Common myeloid progenitor, CD34-positive (primary cell): ENCODE data around the gene AFDN.

Source experiments
- CTCF ChIA-PET: fragments of 350-600 bp; sonication (Branson Sonifier 250); formaldehyde crosslinking; loops from one replicate; lab custom pipeline; 2021; ENCODE audit warnings: antibody characterized with exemption; lab: Charles Lee
- POLR2A ChIA-PET: fragments of 350-600 bp; sonication (Branson Sonifier 250); formaldehyde crosslinking; loops from one replicate; lab custom pipeline; 2021; ENCODE audit warnings: antibody characterized with exemption; lab: Charles Lee
- DNase-seq, 3 donors: peaks; one replicate each; pipeline versions ENCODE4 v3.0.0 to v3.0.0-alpha.2; 2013
- H3K27ac ChIP-seq, 2 experiments: 1 replicate in 1 of 2; 2 replicates in 1 of 2; pipeline ENCODE4 v1.7.0; 2013; ENCODE audit warnings: inconsistent platforms in 2 of 2, low read length in 2 of 2, mild to moderate bottlenecking in 2 of 2, low read depth in 1 of 2, moderate library complexity in 1 of 2; ENCODE audit not compliant: severe bottlenecking in 2 of 2, insufficient read depth in 1 of 2, poor library complexity in 1 of 2
- H3K27me3 ChIP-seq, 5 experiments: replicated peaks in 2 of 5; 1 replicate in 3 of 5; 2 replicates in 2 of 5; pipeline versions ENCODE4 v1.6.1 to v1.7.0; 2013; ENCODE audit warnings: low read length in 4 of 5, mild to moderate bottlenecking in 2 of 5, moderate library complexity in 2 of 5, inconsistent platforms in 1 of 5; ENCODE audit not compliant: insufficient read depth in 5 of 5, control insufficient read depth in 4 of 5
- H3K36me3 ChIP-seq, 4 experiments: 1 replicate in 2 of 4; 2 replicates in 2 of 4; pipeline versions ENCODE4 v1.6.1 to v1.7.0; 2013; ENCODE audit warnings: low read length in 3 of 4, control low read depth in 1 of 4, mild to moderate bottlenecking in 1 of 4; ENCODE audit not compliant: control insufficient read depth in 4 of 4, insufficient read depth in 4 of 4
- H3K4me1 ChIP-seq, 4 experiments: 1 replicate in 3 of 4; 2 replicates in 1 of 4; pipeline versions ENCODE4 v1.6.1 to v1.7.1; 2013; ENCODE audit warnings: low read length in 3 of 4, mild to moderate bottlenecking in 3 of 4, control low read depth in 1 of 4, inconsistent platforms in 1 of 4, moderate library complexity in 1 of 4; ENCODE audit not compliant: control insufficient read depth in 4 of 4, insufficient read depth in 4 of 4; ENCODE audit errors: control extremely low read depth in 1 of 4
- H3K4me3 ChIP-seq, 7 experiments: 1 replicate in 4 of 7; 2 replicates in 3 of 7; pipeline versions ENCODE4 v1.5.1 to v1.7.0; 2013; ENCODE audit warnings: mild to moderate bottlenecking in 7 of 7, low read length in 6 of 7, moderate library complexity in 6 of 7, inconsistent platforms in 2 of 7, low read depth in 2 of 7, control low read depth in 1 of 7; ENCODE audit not compliant: insufficient read depth in 4 of 7, control insufficient read depth in 1 of 7; ENCODE audit errors: extremely low read depth in 1 of 7
- H3K9me3 ChIP-seq, 5 experiments: 1 replicate in 4 of 5; 2 replicates in 1 of 5; pipeline versions ENCODE4 v1.6.1 to v1.7.1; 2013; ENCODE audit warnings: low read length in 4 of 5, mild to moderate bottlenecking in 2 of 5, inconsistent platforms in 1 of 5, low read depth in 1 of 5, moderate library complexity in 1 of 5; ENCODE audit not compliant: control insufficient read depth in 4 of 5, insufficient read depth in 2 of 5; ENCODE audit errors: control extremely low read depth in 1 of 5
- WGBS: methylation state at CpG from one replicate; pipeline ENCODE4 v1.1.5; 2013; ENCODE audit not compliant: insufficient coverage; 5-methylcytosine and 5-hydroxymethylcytosine counted together

Gene AFDN

GRCh38 chr6:167949121-167949684 is 122.5 kb downstream of the AFDN start:
- H3K27me3 ChIP-seq = no peaks in the 10 kb centered on the region
- DNase-seq = no peak
- ChIA-PET POLR2A (no interaction called here), CTCF (no interaction called here)
- no peak overlapping the region for H3K27ac ChIP-seq
- H3K4me1 ChIP-seq = no peaks in the 10 kb centered on the region
- H3K9me3 ChIP-seq = no peaks in the 10 kb centered on the region
- 99% methylated on average over 6 of the region's 7 CpGs for WGBS
- no peak overlapping the region for H3K4me3 ChIP-seq
- H3K36me3 ChIP-seq = peaks cover 0 to 30% (median 2%) of the 10 kb centered on the region in 4 experiments

GRCh38 chr6:167951781-167952511 is 125.2 kb downstream of the AFDN start:
- no peak overlapping the region for H3K4me3 ChIP-seq
- POLR2A ChIA-PET = no interaction called here
- H3K4me1 ChIP-seq = no peaks in the 10 kb centered on the region
- H3K27me3 ChIP-seq = no peaks in the 10 kb centered on the region
- WGBS = 96% methylated on average over 27 of the region's 29 CpGs
- H3K27ac ChIP-seq = no peak overlapping the region
- CTCF ChIA-PET = no interaction called here
- no peaks in the 10 kb centered on the region for H3K9me3 ChIP-seq
- H3K36me3 ChIP-seq = peaks cover 0 to 22% (median 2%) of the 10 kb centered on the region in 4 experiments
- DNase-seq = no peak

GRCh38 chr6:167952512-167952859 is 125.8 kb downstream of the AFDN start:
- H3K36me3 ChIP-seq = peaks cover 0 to 22% (median 2%) of the 10 kb centered on the region in 4 experiments
- 100% methylated on average over 1 of the region's 1 CpG for WGBS
- CTCF ChIA-PET = interaction anchor here (1.1 kb wide), 1 partner anchor 15 kb away, joined by 4 read pairs; no protein-coding TSS in a partner anchor

GRCh38 chr6:167953551-167953950 is 126.8 kb downstream of the AFDN start:
- 97% methylated on average over 4 of the region's 5 CpGs for WGBS
- Histone ChIP-seq H3K9me3 (no peaks in the 10 kb centered on the region), H3K4me3 (no peak overlapping the region), H3K27ac (no peak overlapping the region), H3K27me3 (no peaks in the 10 kb centered on the region), H3K4me1 (no peaks in the 10 kb centered on the region), H3K36me3 (peaks cover 0 to 20% (median 2%) of the 10 kb centered on the region in 4 experiments)
- ChIA-PET CTCF (interaction anchor here (1.1 kb wide), 1 partner anchor 14 kb away, joined by 4 read pairs; no protein-coding TSS in a partner anchor), POLR2A (no interaction called here)
- no peak for DNase-seq

More at GRCh38 chr6:167952512-167952859, 125.8 kb downstream of the AFDN start:
- POLR2A ChIA-PET = no interaction called here
- H3K9me3 ChIP-seq = no peaks in the 10 kb centered on the region
- no peak overlapping the region for H3K4me3 ChIP-seq
- H3K27ac ChIP-seq = no peak overlapping the region
- H3K4me1 ChIP-seq = no peaks in the 10 kb centered on the region
- no peaks in the 10 kb centered on the region for H3K27me3 ChIP-seq
- DNase-seq = no peak

GRCh38 chr6:167954151-167954550 is 127.4 kb downstream of the AFDN start:
- Histone ChIP-seq H3K27me3 (no peaks in the 10 kb centered on the region), H3K4me3 (no peak overlapping the region), H3K36me3 (peaks cover 0 to 16% (median 2%) of the 10 kb centered on the region in 4 experiments), H3K4me1 (no peaks in the 10 kb centered on the region), H3K27ac (no peak overlapping the region), H3K9me3 (no peaks in the 10 kb centered on the region)
- ChIA-PET CTCF (no interaction called here), POLR2A (no interaction called here)
- DNase-seq = no peak
- 100% methylated on average over 1 of the region's 3 CpGs for WGBS

GRCh38 chr6:167956491-167956890 is 129.8 kb downstream of the AFDN start:
- Histone ChIP-seq H3K9me3 (no peaks in the 10 kb centered on the region), H3K36me3 (peaks cover 0 to 5% (median 1%) of the 10 kb centered on the region in 4 experiments), H3K4me1 (no peaks in the 10 kb centered on the region), H3K27ac (no peak overlapping the region), H3K27me3 (no peaks in the 10 kb centered on the region), H3K4me3 (no peak overlapping the region)
- CTCF ChIA-PET = no interaction called here
- POLR2A ChIA-PET = no interaction called here
- WGBS = 98% methylated on average over 6 of the region's 6 CpGs
- no peak for DNase-seq

GRCh38 chr6:167956983-167957492 is 130.3 kb downstream of the AFDN start:
- WGBS = 97% methylated on average over 7 of the region's 8 CpGs

More at GRCh38 chr6:167956983-167957492, 130.3 kb downstream of the AFDN start:
- Histone ChIP-seq H3K27ac (no peak overlapping the region), H3K4me1 (no peaks in the 10 kb centered on the region), H3K4me3 (no peak overlapping the region), H3K36me3 (no peaks in the 10 kb centered on the region), H3K9me3 (no peaks in the 10 kb centered on the region), H3K27me3 (no peaks in the 10 kb centered on the region)
- no peak for DNase-seq
- ChIA-PET POLR2A (interaction anchor here (0.6 kb wide), 1 partner anchor 1105 kb away, joined by 3 read pairs; no protein-coding TSS in a partner anchor), CTCF (interaction anchor here (0.8 to 1.0 kb wide), 2 partner anchors 11 to 13 kb away, joined by 3 read pairs; no protein-coding TSS in a partner anchor)
